Colonic mucosa (tissue), 4 donors: ENCODE results near the gene RFK. TPM values are rescaled to one million over a fixed set of nuclear protein-coding genes. Genes with fewer than 3 reads are reported as not detected.

Experiments
- DNase-seq: peaks from one replicate; pipeline ENCODE4 v3.0.0-alpha.2; 2020
- H3K27ac ChIP-seq: fragments of 200-600 bp; one replicate; pipeline ENCODE4 v1.8.0; 2021
- H3K27me3 ChIP-seq: fragments of 200-600 bp; one replicate; pipeline ENCODE4 v1.8.0; 2021
- H3K36me3 ChIP-seq: fragments of 200-600 bp; one replicate; pipeline ENCODE4 v1.8.0; 2021
- H3K4me1 ChIP-seq: fragments of 200-600 bp; one replicate; pipeline ENCODE4 v1.8.0; 2021; ENCODE audit warnings: mild to moderate bottlenecking
- H3K4me3 ChIP-seq: fragments of 200-600 bp; one replicate; pipeline ENCODE4 v1.8.0; 2021
- H3K9ac ChIP-seq, 2 donors: one replicate each; pipeline ENCODE4 v1.7.0; 2013; ENCODE audit warnings: control low read depth in 2 of 2, low read depth in 2 of 2, low read length in 2 of 2
- H3K9me3 ChIP-seq: fragments of 200-600 bp; one replicate; pipeline ENCODE4 v1.8.0; 2021
- intact Hi-C: fragments of 100-400 bp; cut with DNase I; formaldehyde crosslinking; loops from one replicate; pipeline ENCODE4 v1.14.1; 2022
- total RNA-seq, 2 donors: library from RNA; stranded (reverse); fragmentation: NEBNext Ultra II Directional in 1 of 2; extraction: Animal tissue kit (Norgen Biotek cat#: 25700) in 1 of 2; gene quantifications; one replicate each; pipeline ENCODE4 v1.2.1, GENCODE V29; 2021
- TF ChIP-seq, protein P1 (sequence below): fragments of 200-600 bp; IDR thresholded peaks from one replicate; pipeline ENCODE4 v1.8.0; 2022; ENCODE audit warnings: antibody characterized with exemption, mild to moderate bottlenecking
- donor health status: healthy.
- donor health status: DM: no; HTN: no; CAD: no.
- donor health status: DM: no; HTN: no; CAD: no.

Gene RFK
- total RNA-seq, 2 donors from 2014 or later = 28.1 to 59.4 TPM

DNA sequence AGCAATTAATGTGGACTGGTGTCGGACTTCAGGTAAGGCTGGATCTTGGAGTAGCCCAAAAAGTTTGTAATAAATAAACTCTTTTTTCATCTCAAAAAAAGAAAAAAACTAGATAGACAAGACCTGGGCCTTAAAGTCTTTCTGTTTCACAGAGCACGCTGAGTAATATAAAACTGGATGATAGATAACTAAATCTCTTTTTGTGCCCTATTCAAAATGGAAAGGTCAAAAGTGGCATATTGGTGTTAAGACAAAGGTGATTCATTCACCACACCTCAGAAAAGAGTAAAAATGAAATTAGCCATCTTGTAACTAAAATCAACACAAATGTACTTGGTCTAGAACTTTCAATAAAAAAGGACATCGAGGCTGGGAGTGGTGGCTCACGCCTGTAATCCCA lies 30.3 kb upstream of the RFK start:
- Histone ChIP-seq H3K9me3 (no peaks in the 10 kb centered on the region), H3K4me1 (no peaks in the 10 kb centered on the region), H3K27me3 (no peaks in the 10 kb centered on the region), H3K4me3 (no peak overlapping the region), H3K9ac (no peak overlapping the region), H3K27ac (no peak overlapping the region), H3K36me3 (no peaks in the 10 kb centered on the region)
- TF ChIP-seq, protein P1, sequence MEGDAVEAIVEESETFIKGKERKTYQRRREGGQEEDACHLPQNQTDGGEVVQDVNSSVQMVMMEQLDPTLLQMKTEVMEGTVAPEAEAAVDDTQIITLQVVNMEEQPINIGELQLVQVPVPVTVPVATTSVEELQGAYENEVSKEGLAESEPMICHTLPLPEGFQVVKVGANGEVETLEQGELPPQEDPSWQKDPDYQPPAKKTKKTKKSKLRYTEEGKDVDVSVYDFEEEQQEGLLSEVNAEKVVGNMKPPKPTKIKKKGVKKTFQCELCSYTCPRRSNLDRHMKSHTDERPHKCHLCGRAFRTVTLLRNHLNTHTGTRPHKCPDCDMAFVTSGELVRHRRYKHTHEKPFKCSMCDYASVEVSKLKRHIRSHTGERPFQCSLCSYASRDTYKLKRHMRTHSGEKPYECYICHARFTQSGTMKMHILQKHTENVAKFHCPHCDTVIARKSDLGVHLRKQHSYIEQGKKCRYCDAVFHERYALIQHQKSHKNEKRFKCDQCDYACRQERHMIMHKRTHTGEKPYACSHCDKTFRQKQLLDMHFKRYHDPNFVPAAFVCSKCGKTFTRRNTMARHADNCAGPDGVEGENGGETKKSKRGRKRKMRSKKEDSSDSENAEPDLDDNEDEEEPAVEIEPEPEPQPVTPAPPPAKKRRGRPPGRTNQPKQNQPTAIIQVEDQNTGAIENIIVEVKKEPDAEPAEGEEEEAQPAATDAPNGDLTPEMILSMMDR = no peak
- intact Hi-C loops = no loop called here
- DNase-seq = no peak

DNA sequence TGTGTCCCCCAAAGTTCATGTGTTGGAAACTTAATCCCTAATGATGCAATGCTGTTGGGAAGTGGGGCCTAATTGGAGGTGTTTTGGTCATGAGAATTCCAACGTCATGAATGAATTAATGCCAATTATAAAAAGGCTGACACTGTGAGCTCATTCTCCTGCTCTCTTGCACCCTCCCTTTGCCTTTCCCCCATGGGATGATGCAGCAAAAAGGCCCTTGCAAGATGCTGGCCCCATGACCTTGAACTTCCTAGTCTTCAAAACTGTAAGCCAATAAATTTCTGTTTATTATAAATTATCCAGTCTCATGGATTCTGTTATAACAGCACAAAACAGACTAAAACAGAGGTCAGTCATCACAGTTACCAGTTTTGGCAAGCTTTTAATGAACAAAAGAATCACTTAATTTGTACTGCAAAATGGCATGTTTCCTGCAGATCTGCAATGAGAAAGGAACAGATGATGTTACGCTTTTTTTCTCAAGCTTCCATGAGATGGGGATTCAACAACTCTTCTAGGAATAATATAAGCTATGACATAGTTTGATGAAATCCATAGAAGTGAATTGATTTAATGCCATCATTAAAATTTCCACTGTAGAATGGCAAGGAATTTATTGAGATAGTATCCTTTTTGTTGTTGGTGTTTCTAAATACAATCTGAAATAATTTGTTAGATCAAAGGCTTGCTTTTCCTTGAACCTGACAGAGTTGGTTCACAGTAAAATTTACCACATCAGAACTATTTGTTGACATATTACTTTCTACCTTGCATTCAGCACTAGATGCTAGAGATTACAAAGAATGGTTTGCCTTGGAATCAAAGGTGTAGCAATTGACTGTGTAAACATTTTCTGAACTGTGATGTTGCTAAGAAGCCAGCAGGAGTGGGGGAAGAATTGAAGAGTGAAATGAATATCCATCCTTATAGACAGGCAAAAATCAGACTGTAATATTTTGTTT lies 29.3 kb upstream of the RFK start:
- H3K4me3 ChIP-seq = no peak overlapping the region
- TF ChIP-seq, protein P1 = no peak
- intact Hi-C loops = no loop called here
- no peak overlapping the region for H3K27ac ChIP-seq
- no peak overlapping the region for H3K9ac ChIP-seq
- no peaks in the 10 kb centered on the region for H3K9me3 ChIP-seq
- no peaks in the 10 kb centered on the region for H3K36me3 ChIP-seq
- DNase-seq = no peak
- H3K4me1 ChIP-seq = no peaks in the 10 kb centered on the region
- H3K27me3 ChIP-seq = no peaks in the 10 kb centered on the region

DNA sequence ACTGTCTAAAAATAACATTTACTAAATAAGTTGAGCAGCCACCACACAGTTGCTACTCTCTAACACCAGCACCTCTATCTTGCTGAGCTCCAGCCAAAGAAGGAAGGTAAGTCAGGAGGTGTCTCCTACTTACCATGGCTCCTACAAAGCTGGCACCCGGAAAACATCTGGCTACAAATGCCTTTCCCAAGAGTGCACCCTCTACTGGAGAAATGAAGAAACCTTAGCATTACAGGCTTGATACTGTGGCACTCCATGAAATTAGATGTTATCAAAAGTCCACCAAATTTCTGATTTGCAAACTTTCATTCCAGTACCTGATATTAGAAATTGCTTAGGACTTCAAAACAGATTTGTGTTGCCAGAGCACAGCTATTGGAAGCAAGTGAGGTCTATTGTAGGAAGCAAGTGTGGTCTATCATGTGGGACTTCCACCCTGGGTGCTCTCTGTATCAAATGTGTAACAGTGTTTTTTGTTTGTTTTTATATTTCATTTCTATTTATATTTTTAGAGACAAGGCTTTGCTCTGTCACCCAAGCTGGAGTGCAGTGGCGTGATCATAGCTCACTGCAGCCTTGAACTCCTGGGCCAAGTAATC lies 25.7 kb upstream of the RFK start:
- DNase-seq = peak; percentile 31
- TF ChIP-seq, protein P1 = peak; percentile 43
- intact Hi-C loops = no loop called here

DNA sequence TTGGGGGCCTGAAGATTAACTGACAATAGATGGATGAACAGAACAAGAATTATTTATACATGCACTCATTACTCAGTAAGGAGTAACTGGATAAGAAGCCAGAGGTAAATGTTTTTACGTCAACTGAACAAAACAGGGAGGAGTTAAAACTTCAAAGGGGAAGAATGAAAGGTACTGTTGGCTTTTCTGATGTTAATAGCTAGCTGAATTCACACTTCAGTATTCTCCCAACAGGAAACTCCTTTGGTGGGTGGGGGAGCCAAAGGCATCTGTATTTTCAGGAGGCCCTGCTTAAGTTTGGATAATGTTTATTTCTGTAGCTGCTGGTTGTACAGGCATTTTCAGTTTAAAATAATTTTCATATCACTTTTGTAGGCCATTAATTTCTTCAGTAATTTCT lies 23.2 kb upstream of the RFK start:
- intact Hi-C loops = no loop called here
- no peaks in the 10 kb centered on the region for H3K36me3 ChIP-seq
- no peak overlapping the region for H3K27ac ChIP-seq
- H3K9me3 ChIP-seq = no peaks in the 10 kb centered on the region
- no peak overlapping the region for H3K4me3 ChIP-seq
- DNase-seq = no peak
- no peaks in the 10 kb centered on the region for H3K4me1 ChIP-seq
- H3K27me3 ChIP-seq = no peaks in the 10 kb centered on the region
- TF ChIP-seq, protein P1 = no peak
- H3K9ac ChIP-seq = no peak overlapping the region

More for the DNA sequence above, 25.7 kb upstream of the RFK start:
- no peak overlapping the region for H3K27ac ChIP-seq
- H3K4me1 ChIP-seq = no peaks in the 10 kb centered on the region
- H3K4me3 ChIP-seq = no peak overlapping the region
- no peaks in the 10 kb centered on the region for H3K27me3 ChIP-seq
- no peaks in the 10 kb centered on the region for H3K9me3 ChIP-seq
- H3K36me3 ChIP-seq = no peaks in the 10 kb centered on the region
- no peak overlapping the region for H3K9ac ChIP-seq

DNA sequence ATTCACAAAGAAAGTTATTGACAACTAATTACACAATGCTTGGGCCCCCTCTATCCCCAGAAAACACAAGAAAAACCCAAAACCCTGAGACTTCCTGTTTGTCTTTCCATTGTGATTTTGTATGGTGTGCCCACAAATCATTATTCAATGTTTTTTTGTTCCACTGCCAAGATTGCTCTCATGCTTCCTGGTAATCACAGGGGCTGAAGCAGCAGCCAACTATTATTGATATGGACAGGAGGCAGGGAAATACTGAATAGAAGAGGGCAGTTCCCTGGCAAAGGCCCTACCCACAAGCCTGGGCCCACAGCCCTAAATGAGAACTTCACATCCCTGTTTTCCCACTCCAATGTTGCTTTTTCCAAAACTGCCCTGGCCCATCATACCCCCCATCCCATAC lies 21.5 kb upstream of the RFK start:
- H3K9me3 ChIP-seq = no peaks in the 10 kb centered on the region
- TF ChIP-seq, protein P1 = no peak
- no peaks in the 10 kb centered on the region for H3K36me3 ChIP-seq
- H3K4me3 ChIP-seq = no peak overlapping the region
- no peak overlapping the region for H3K27ac ChIP-seq
- H3K27me3 ChIP-seq = no peaks in the 10 kb centered on the region
- intact Hi-C loops = no loop called here
- no peak for DNase-seq
- H3K4me1 ChIP-seq = no peaks in the 10 kb centered on the region
- H3K9ac ChIP-seq = no peak overlapping the region
